Measurements from ENCODE around the gene POLL. TPM values are rescaled to one million over a fixed set of nuclear protein-coding genes. Genes with fewer than 3 reads are reported as not detected.

POLL gene
- total and polyA plus RNA-seq, 2 of the 4 experiments (the other 2 are of a cell fraction): 6.3 to 23.7 TPM

DNA sequence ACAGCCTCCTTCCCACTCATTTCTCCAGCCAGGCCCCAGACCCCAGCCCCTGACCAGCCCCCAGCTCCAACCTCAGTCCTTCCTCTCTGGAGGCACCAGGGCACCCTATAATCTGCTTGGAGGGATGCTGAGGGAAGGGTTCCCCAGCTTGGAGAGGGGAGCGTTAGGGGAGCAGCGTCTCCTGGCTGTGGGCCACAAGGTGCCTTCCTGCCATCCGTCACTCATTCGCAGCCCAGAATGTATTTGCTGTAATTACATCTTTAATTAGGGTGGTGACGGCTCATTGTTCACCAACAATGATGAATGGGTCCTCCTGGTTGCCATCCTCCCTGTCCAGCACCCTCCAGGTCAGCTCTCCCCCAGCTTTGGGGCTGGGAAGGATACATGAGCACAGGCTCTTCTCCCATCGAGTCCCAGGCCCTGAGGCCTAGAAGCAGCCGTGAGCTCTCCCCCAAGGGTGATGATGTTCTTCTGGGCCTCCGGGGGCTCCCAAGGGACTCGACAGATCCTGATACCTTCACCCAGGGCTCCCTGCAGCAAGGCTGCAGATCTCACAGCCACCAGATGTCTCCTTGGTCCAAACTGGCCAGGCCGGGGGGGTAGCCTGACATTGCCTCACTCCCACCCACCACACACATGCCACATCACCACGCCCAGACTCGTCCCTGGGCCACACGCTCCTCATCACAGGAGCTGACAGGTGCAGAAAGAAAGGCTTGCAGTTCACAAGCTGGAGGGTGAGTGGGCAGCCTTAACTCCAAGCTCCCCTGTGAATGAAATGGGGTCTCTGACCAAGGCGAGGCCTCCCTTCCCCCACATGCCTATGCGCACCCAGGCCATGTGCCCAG is 26.8 kb downstream of the POLL start:
- ATAC-seq (ENCODE audit: low read depth): no peak
- Histone ChIP-seq H3K27ac (ENCODE audit: insufficient read depth, low read length) (no peak overlapping the region), H2AK5ac (ENCODE audit: low read depth, low read length) (no peak overlapping the region), H4K5ac (ENCODE audit: low read depth, low read length) (no peak overlapping the region), H4K91ac (ENCODE audit: insufficient read depth, low read depth, low read length) (no peak overlapping the region), H3K79me1 (ENCODE audit: low read depth in 1 of 2, low read length in 2 of 2) (no peaks in the 10 kb centered on the region), H2BK5ac (ENCODE audit: low read depth, low read length, poor library complexity, severe bottlenecking) (no peak overlapping the region), H2BK20ac (ENCODE audit: low read depth, low read length) (no peak overlapping the region), H3K9ac (ENCODE audit: low read depth, low read length) (no peak overlapping the region), H4K20me1 (ENCODE audit: insufficient read depth, low read length) (no peaks in the 10 kb centered on the region), H3K4ac (ENCODE audit: low read depth, low read length) (no peak overlapping the region), H3K9me3 (ENCODE audit: control insufficient read depth, insufficient read depth, low read length) (no peaks in the 10 kb centered on the region), H3K23ac (ENCODE audit: low read depth, low read length) (no peak overlapping the region), H3K4me2 (ENCODE audit: low read depth, low read length) (no peak overlapping the region), H3K36me3 (ENCODE audit: control insufficient read depth, insufficient read depth, low read length) (no peaks in the 10 kb centered on the region), H2BK15ac (ENCODE audit: low read depth, low read length) (no peak overlapping the region), H3K4me1 (ENCODE audit: control insufficient read depth, insufficient read depth, low read length) (no peaks in the 10 kb centered on the region), H3K27me3 (ENCODE audit: control insufficient read depth, insufficient read depth, low read length) (peaks cover 13% of the 10 kb centered on the region; the same call in 1 of the 2 replicates), H4K8ac (ENCODE audit: low read depth in 2 of 2, low read length in 2 of 2) (no peak overlapping the region), H2BK120ac (ENCODE audit: low read depth, low read length) (no peak overlapping the region), H3K14ac (replicated peaks; ENCODE audit: low read depth, low read length) (no peak overlapping the region), H3K9me1 (ENCODE audit: insufficient read depth, low read length) (peaks cover 8% of the 10 kb centered on the region), H2AFZ (replicated peaks; ENCODE audit: low read length, poor library complexity) (peak overlapping the region; percentile 21), H3K56ac (ENCODE audit: extremely low read depth, insufficient read depth, low read length) (no peak overlapping the region), H2AK9ac (replicated peaks; ENCODE audit: low read depth, low read length, poor library complexity) (no peak overlapping the region), H3K4me3 (ENCODE audit: insufficient read depth, low read depth, low read length) (no peak overlapping the region), H3K18ac (ENCODE audit: low read depth, low read length) (no peak overlapping the region)
- no TSS peak for BruUV-seq (replicated peaks)
- ChIA-PET POLR2A (ENCODE audit: unreplicated experiment) (no interaction called here), CTCF (no interaction called here)
- no CpG with 5 or more reads among the region's 15 CpGs for WGBS, 2 experiments (ENCODE audit: extremely low coverage in 2 of 2, insufficient read length in 1 of 2)
- TF ChIP-seq RFX5 (IDR thresholded peaks at IDR 0.05; ENCODE audit: low read depth, low read length): no peak
- no peak for TF ChIP-seq CHD1 (IDR thresholded peaks at IDR 0.05; ENCODE audit: low read depth, low read length)
- no peak for TF ChIP-seq POLR2A (IDR thresholded peaks at IDR 0.05; ENCODE audit: low read depth, low read length)
- no peak for TF ChIP-seq MAFK (IDR thresholded peaks at IDR 0.05; ENCODE audit: low read depth, low read length)
- no peak for TF ChIP-seq FOS (IDR thresholded peaks at IDR 0.05; ENCODE audit: low read depth, low read length)
- no peak for TF ChIP-seq BHLHE40 (IDR thresholded peaks at IDR 0.05; ENCODE audit: low read depth, low read length)
- TF ChIP-seq, protein P1, sequence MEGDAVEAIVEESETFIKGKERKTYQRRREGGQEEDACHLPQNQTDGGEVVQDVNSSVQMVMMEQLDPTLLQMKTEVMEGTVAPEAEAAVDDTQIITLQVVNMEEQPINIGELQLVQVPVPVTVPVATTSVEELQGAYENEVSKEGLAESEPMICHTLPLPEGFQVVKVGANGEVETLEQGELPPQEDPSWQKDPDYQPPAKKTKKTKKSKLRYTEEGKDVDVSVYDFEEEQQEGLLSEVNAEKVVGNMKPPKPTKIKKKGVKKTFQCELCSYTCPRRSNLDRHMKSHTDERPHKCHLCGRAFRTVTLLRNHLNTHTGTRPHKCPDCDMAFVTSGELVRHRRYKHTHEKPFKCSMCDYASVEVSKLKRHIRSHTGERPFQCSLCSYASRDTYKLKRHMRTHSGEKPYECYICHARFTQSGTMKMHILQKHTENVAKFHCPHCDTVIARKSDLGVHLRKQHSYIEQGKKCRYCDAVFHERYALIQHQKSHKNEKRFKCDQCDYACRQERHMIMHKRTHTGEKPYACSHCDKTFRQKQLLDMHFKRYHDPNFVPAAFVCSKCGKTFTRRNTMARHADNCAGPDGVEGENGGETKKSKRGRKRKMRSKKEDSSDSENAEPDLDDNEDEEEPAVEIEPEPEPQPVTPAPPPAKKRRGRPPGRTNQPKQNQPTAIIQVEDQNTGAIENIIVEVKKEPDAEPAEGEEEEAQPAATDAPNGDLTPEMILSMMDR (conservative IDR thresholded peaks at IDR 0.05; ENCODE audit: low read depth, low read length): no peak
- no peak for TF ChIP-seq MXI1 (IDR thresholded peaks at IDR 0.05; ENCODE audit: borderline replicate concordance, low read depth, low read length)
- TF ChIP-seq MAZ (IDR thresholded peaks at IDR 0.05; ENCODE audit: borderline replicate concordance, low read depth, low read length): no peak
- TF ChIP-seq, protein P2, sequence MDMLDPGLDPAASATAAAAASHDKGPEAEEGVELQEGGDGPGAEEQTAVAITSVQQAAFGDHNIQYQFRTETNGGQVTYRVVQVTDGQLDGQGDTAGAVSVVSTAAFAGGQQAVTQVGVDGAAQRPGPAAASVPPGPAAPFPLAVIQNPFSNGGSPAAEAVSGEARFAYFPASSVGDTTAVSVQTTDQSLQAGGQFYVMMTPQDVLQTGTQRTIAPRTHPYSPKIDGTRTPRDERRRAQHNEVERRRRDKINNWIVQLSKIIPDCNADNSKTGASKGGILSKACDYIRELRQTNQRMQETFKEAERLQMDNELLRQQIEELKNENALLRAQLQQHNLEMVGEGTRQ (IDR thresholded peaks at IDR 0.05; ENCODE audit: low read depth, low read length): no peak
- no peak for TF ChIP-seq SMC3 (IDR thresholded peaks at IDR 0.05; ENCODE audit: low read depth, low read length)
- no peak for TF ChIP-seq RAD21 (IDR thresholded peaks at IDR 0.05; ENCODE audit: low read length)
- intact Hi-C loops (cut with micrococcal nuclease): no loop called here
- in situ Hi-C loops (cut with MboI; ENCODE audit: low sequenced_read_pairs): no loop called here
- no peak for DNase-seq
- dilution Hi-C loops (cut with HindIII; ENCODE audit: low sequenced_read_pairs, unreplicated experiment): no loop called here

Data from IMR-90 (cell line).